Measurements from ENCODE around the gene GCLC. TPM values are rescaled to one million over a fixed set of nuclear protein-coding genes. Genes with fewer than 3 reads are reported as not detected.

Gene GCLC
- total and polyA plus RNA-seq, 2 experiments from 2014 or later, result 16.9 to 40.3 TPM

GRCh38 chr6:53513056-53513455 lies 31.8 kb downstream of the GCLC start:
- Histone ChIP-seq H3K27me3 (ENCODE audit: insufficient read depth) (no peaks in the 10 kb centered on the region), H4K20me1 (replicated peaks; ENCODE audit: insufficient read depth) (peaks cover 6% of the 10 kb centered on the region), H3K36me3 (ENCODE audit: insufficient read depth) (peaks cover 37% of the 10 kb centered on the region), H3K79me2 (replicated peaks; ENCODE audit: insufficient read depth) (peaks cover 9% of the 10 kb centered on the region), H3K4me2 (no peak overlapping the region), H2AFZ (no peak overlapping the region), H3K9me2 (ENCODE audit: insufficient read depth) (no peaks in the 10 kb centered on the region), H3K27ac (ENCODE audit: low read depth) (no peak overlapping the region), H3K4me1 (ENCODE audit: insufficient read depth) (no peaks in the 10 kb centered on the region), H3K4me3 (no peak overlapping the region), H3F3A (replicated peaks; ENCODE audit: low read depth) (no peaks in the 10 kb centered on the region)
- H3K36me3 Mint-ChIP-seq (ENCODE audit: low read depth), result peaks cover 63% of the 10 kb centered on the region
- H3K27ac Mint-ChIP-seq, result no peak overlapping the region
- no peak for DNase-seq (ENCODE audit: low spot score)
- TF ChIP-seq CTCF (conservative IDR thresholded peaks at IDR 0.05; ENCODE audit: low read depth in 2 of 2) (no peak), EZH2 (IDR thresholded peaks at IDR 0.05; ENCODE audit: low read depth, unreplicated experiment) (no peak), REST (IDR thresholded peaks at IDR 0.05; ENCODE audit: unreplicated experiment) (no peak), CREB1 (CRISPR knock-in tag; IDR thresholded peaks at IDR 0.05; ENCODE audit: low read depth) (no peak)
- no peak overlapping the region for H3K4me3 Mint-ChIP-seq
- H3K27me3 Mint-ChIP-seq (ENCODE audit: insufficient read depth, low read depth, poor library complexity), result no peaks in the 10 kb centered on the region
- H3K4me1 Mint-ChIP-seq, result no peaks in the 10 kb centered on the region
- ATAC-seq, result no peak
- no peaks in the 10 kb centered on the region for H3K9me3 Mint-ChIP-seq

GRCh38 chr6:53512626-53513025 lies 32.3 kb downstream of the GCLC start:
- Histone ChIP-seq H3K27ac (ENCODE audit: low read depth) (no peak overlapping the region), H3K36me3 (ENCODE audit: insufficient read depth) (peaks cover 37% of the 10 kb centered on the region), H3K27me3 (ENCODE audit: insufficient read depth) (no peaks in the 10 kb centered on the region), H3K9me2 (ENCODE audit: insufficient read depth) (no peaks in the 10 kb centered on the region), H3K4me2 (no peak overlapping the region), H3K4me1 (ENCODE audit: insufficient read depth) (no peaks in the 10 kb centered on the region), H4K20me1 (replicated peaks; ENCODE audit: insufficient read depth) (peaks cover 6% of the 10 kb centered on the region), H3F3A (replicated peaks; ENCODE audit: low read depth) (no peaks in the 10 kb centered on the region), H3K4me3 (no peak overlapping the region), H2AFZ (no peak overlapping the region), H3K79me2 (replicated peaks; ENCODE audit: insufficient read depth) (peaks cover 9% of the 10 kb centered on the region; the same call in 1 of the 2 replicates)
- no peaks in the 10 kb centered on the region for H3K4me1 Mint-ChIP-seq
- H3K9me3 Mint-ChIP-seq, result no peaks in the 10 kb centered on the region
- no peak overlapping the region for H3K27ac Mint-ChIP-seq
- no peak for DNase-seq (ENCODE audit: low spot score)
- peaks cover 63% of the 10 kb centered on the region for H3K36me3 Mint-ChIP-seq (ENCODE audit: low read depth)
- H3K27me3 Mint-ChIP-seq (ENCODE audit: insufficient read depth, low read depth, poor library complexity), result no peaks in the 10 kb centered on the region
- H3K4me3 Mint-ChIP-seq, result no peak overlapping the region
- ATAC-seq, result no peak
- TF ChIP-seq JUNB (IDR thresholded peaks at IDR 0.05; ENCODE audit: unreplicated experiment) (no peak), ETS1 (IDR thresholded peaks at IDR 0.05) (no peak), ZNF114 (CRISPR knock-in tag; IDR thresholded peaks at IDR 0.05) (no peak), EZH2phosphoT487 (IDR thresholded peaks at IDR 0.05; ENCODE audit: unreplicated experiment) (no peak), CTCF (conservative IDR thresholded peaks at IDR 0.05; ENCODE audit: low read depth in 2 of 2) (no peak), POLR2AphosphoS5 (IDR thresholded peaks at IDR 0.05; ENCODE audit: low read depth) (no peak), EZH2 (IDR thresholded peaks at IDR 0.05; ENCODE audit: low read depth, unreplicated experiment) (no peak), NANOG (IDR thresholded peaks at IDR 0.05; ENCODE audit: borderline replicate concordance) (no peak), REST (IDR thresholded peaks at IDR 0.05; ENCODE audit: unreplicated experiment) (no peak), ZNF331 (CRISPR knock-in tag; IDR thresholded peaks at IDR 0.05; ENCODE audit: low read depth) (no peak), STAT1 (IDR thresholded peaks at IDR 0.05; ENCODE audit: unreplicated experiment) (no peak), CREB1 (CRISPR knock-in tag; IDR thresholded peaks at IDR 0.05; ENCODE audit: low read depth) (no peak)
